Hepatocyte (in vitro differentiated cells): Measurements from ENCODE around the gene TXNDC2.

Experiments
- CTCF ChIP-seq: fragments of 200-600 bp; sonication (generic); IDR thresholded peaks from 2 replicates; pipeline ENCODE4 v1.5.1; 2016; ENCODE audit warnings: antibody characterized with exemption, mild to moderate bottlenecking; ENCODE audit not compliant: poor library complexity
- EZH2 ChIP-seq: fragments of 200-600 bp; sonication (generic); IDR thresholded peaks from 2 replicates; pipeline ENCODE4 v1.6.1; 2016; ENCODE audit warnings: antibody characterized with exemption, mild to moderate bottlenecking, borderline replicate concordance
- EZH2phosphoT487 ChIP-seq: fragments of 200-600 bp; sonication (generic); IDR thresholded peaks from one replicate; pipeline ENCODE4 v1.6.1; 2018; ENCODE audit warnings: antibody characterized with exemption, mild to moderate bottlenecking, low read depth, moderate library complexity; ENCODE audit not compliant: unreplicated experiment, severe bottlenecking

- TF ChIP-seq CTCF (no peak), EZH2phosphoT487 (no peak), EZH2 (no peak)
Observed at GRCh38 chr18:9851511-9851910, 34.3 kb upstream of the TXNDC2 start.
